Endothelial cell of umbilical vein (primary cell): Measurements from ENCODE around the gene CHERP. TPM values are rescaled to one million over a fixed set of nuclear protein-coding genes. Genes with fewer than 3 reads are reported as not detected.

ENCODE experiments used
- BruUV-seq: library from RNA; stranded (reverse); fragments of 400-500 nt; replicated peaks from 2 replicates; lab custom pipeline; 2021; lab: Mats Ljungman, UMichigan
- CTCF ChIA-PET: fragments of 300-600, 350-600 bp; sonication (Branson Sonifier 250); formaldehyde crosslinking; loops from one replicate; lab custom pipeline; 2021; ENCODE audit warnings: antibody characterized with exemption, inconsistent platforms; lab: Charles Lee
- POLR2A ChIA-PET: fragments of 300-600, 350-600 bp; sonication (Branson Sonifier 250); formaldehyde crosslinking; loops from one replicate; lab custom pipeline; 2021; ENCODE audit warnings: antibody characterized with exemption, inconsistent platforms; lab: Charles Lee
- DNase-seq: peaks from one replicate; pipeline ENCODE4 v3.0.0-alpha.2; 2011; ENCODE audit warnings: low read depth, low spot score
- FAIRE-seq: peaks from 2 replicates; lab custom pipeline; 2011; peaks lifted over from hg19 to GRCh38; lab: Jason Lieb, UNC
- H2AFZ ChIP-seq: 2 replicates; pipeline ENCODE4 v1.6.0; 2012; ENCODE audit warnings: low read depth, low read length, control low read depth, inconsistent platforms
- H3K27ac ChIP-seq: 2 replicates; pipeline ENCODE4 v1.5.1; 2011; ENCODE audit warnings: low read depth, mild to moderate bottlenecking, control low read depth, low read length, moderate library complexity; ENCODE audit not compliant: insufficient read depth
- H3K27me3 ChIP-seq, 2 experiments: 2 replicates each; pipeline versions ENCODE4 v1.6.0 to v1.6.1; 2011; ENCODE audit warnings: low read length in 2 of 2, mixed read lengths in 1 of 2; ENCODE audit not compliant: control insufficient read depth in 2 of 2, insufficient read depth in 2 of 2
- H3K36me3 ChIP-seq, 2 experiments: 2 replicates in 1 of 2; 3 replicates in 1 of 2; pipeline ENCODE4 v1.5.1; 2011; ENCODE audit warnings: low read length in 2 of 2, mild to moderate bottlenecking in 1 of 2, moderate library complexity in 1 of 2; ENCODE audit not compliant: control insufficient read depth in 2 of 2, insufficient read depth in 2 of 2; ENCODE audit errors: extremely low read depth in 1 of 2
- H3K4me1 ChIP-seq: 3 replicates; pipeline ENCODE4 v1.5.1; 2011; ENCODE audit warnings: mild to moderate bottlenecking, low read length; ENCODE audit not compliant: control insufficient read depth, insufficient read depth; ENCODE audit errors: extremely low read depth
- H3K4me2 ChIP-seq: 2 replicates; pipeline ENCODE4 v1.6.1; 2011; ENCODE audit warnings: low read length, control low read depth, mixed read lengths; ENCODE audit not compliant: insufficient read depth
- H3K4me3 ChIP-seq, 3 experiments: fragments of 200-600 bp in 1 of 3; sonication (generic), shearing (Covaris generic) in 1 of 3; replicated peaks in 1 of 3; 2 replicates each; pipeline ENCODE4 v1.5.1; 2011 to 2016; ENCODE audit warnings: control low read depth in 3 of 3, low read length in 3 of 3, mild to moderate bottlenecking in 2 of 3, inconsistent platforms in 1 of 3, low read depth in 1 of 3, moderate library complexity in 1 of 3; ENCODE audit not compliant: insufficient read depth in 1 of 3
- H3K79me2 ChIP-seq: 2 replicates; pipeline ENCODE4 v1.6.0; 2012; ENCODE audit warnings: low read length, inconsistent platforms; ENCODE audit not compliant: control insufficient read depth, insufficient read depth
- H3K9ac ChIP-seq: replicated peaks from 2 replicates; pipeline ENCODE3; 2011; ENCODE audit warnings: low read length, control low read depth; ENCODE audit not compliant: insufficient read depth; ENCODE audit errors: extremely low read depth
- H3K9me1 ChIP-seq: replicated peaks from 3 replicates; pipeline ENCODE4 v1.6.0; 2011; ENCODE audit warnings: mild to moderate bottlenecking, low read length; ENCODE audit not compliant: control insufficient read depth, insufficient read depth; ENCODE audit errors: extremely low read depth
- H3K9me3 ChIP-seq: replicated peaks from 2 replicates; pipeline ENCODE4 v1.5.1; 2012; ENCODE audit warnings: low read length, inconsistent platforms; ENCODE audit not compliant: control insufficient read depth, insufficient read depth
- H4K20me1 ChIP-seq: replicated peaks from 2 replicates; pipeline ENCODE3; 2011; ENCODE audit warnings: mild to moderate bottlenecking, low read length; ENCODE audit not compliant: control insufficient read depth, insufficient read depth; ENCODE audit errors: extremely low read depth
- EZH2 ChIP-seq: IDR thresholded peaks from 2 replicates; pipeline ENCODE4 v1.6.1; 2012; ENCODE audit warnings: borderline replicate concordance, low read depth, mild to moderate bottlenecking, moderate library complexity, low read length, inconsistent platforms; ENCODE audit not compliant: severe bottlenecking
- FOS ChIP-seq: IDR thresholded peaks from 2 replicates; pipeline ENCODE4 v1.6.1; 2011; ENCODE audit warnings: mild to moderate bottlenecking, low read length, moderate library complexity, borderline replicate concordance; ENCODE audit not compliant: insufficient read depth
- GATA2 ChIP-seq: IDR thresholded peaks from 2 replicates; pipeline ENCODE4 v1.7.0; 2011; ENCODE audit warnings: low read depth, mild to moderate bottlenecking, moderate library complexity, mixed read lengths, low read length; ENCODE audit not compliant: insufficient read length, insufficient read depth
- JUN ChIP-seq: IDR thresholded peaks from 2 replicates; pipeline ENCODE4 v1.6.1; 2011; ENCODE audit warnings: borderline replicate concordance, low read depth; ENCODE audit not compliant: insufficient read length, insufficient read depth
- MYC ChIP-seq: IDR thresholded peaks from one replicate; pipeline ENCODE4 v1.6.1; 2011; ENCODE audit warnings: mild to moderate bottlenecking, low read depth, low read length
- POLR2A ChIP-seq: IDR thresholded peaks from 2 replicates; pipeline ENCODE4 v1.6.1; 2012; ENCODE audit warnings: low read depth, mild to moderate bottlenecking, control low read depth, low read length
- POLR2AphosphoS5 ChIP-seq: IDR thresholded peaks from 2 replicates; pipeline ENCODE4 v1.6.1; 2012; ENCODE audit warnings: low read depth, mild to moderate bottlenecking, control low read depth, low read length, moderate library complexity; ENCODE audit not compliant: insufficient read depth
- dilution Hi-C: fragments of 300-500 bp; cut with MboI; formaldehyde crosslinking; loops from one replicate; pipeline ENCODE4 v1.15.0; 2019; ENCODE audit warnings: low sequenced_read_pairs; ENCODE audit not compliant: extremely low pct_ligation_motif_present
- intact Hi-C: fragments of 100-400 bp; cut with micrococcal nuclease; formaldehyde crosslinking; loops from one replicate; pipeline ENCODE4 v1.10.0; 2022
- polyA plus RNA-seq, 4 experiments: library from polyadenylated mRNA; depleted of rRNA in 3 of 4; stranded (reverse) in 3 of 4; unstranded in 1 of 4; fragments of >200 nt; gene quantifications; 2 replicates each; pipeline versions ENCODE4 v1.2.1 to v1.2.3, GENCODE V29; 2011 to 2012; ENCODE audit warnings: missing spikeins in 1 of 4
- total RNA-seq: library from RNA; stranded (reverse); gene quantifications from 2 replicates; pipeline ENCODE4 v1.2.3, GENCODE V29; 2021
- TF ChIP-seq, protein P1 (sequence below), 2 donors: IDR thresholded peaks; 1 replicate in 1 of 2; 2 replicates in 1 of 2; pipeline ENCODE4 v1.5.1; 2011; ENCODE audit warnings: low read length in 2 of 2, mild to moderate bottlenecking in 2 of 2, moderate library complexity in 2 of 2, control low read depth in 1 of 2, inconsistent platforms in 1 of 2, low read depth in 1 of 2; ENCODE audit not compliant: insufficient read depth in 1 of 2; ENCODE audit errors: extremely low read depth in 1 of 2
- TF ChIP-seq, protein P2 (sequence below): IDR thresholded peaks from 2 replicates; pipeline ENCODE4 v1.6.1; 2011; ENCODE audit not compliant: insufficient read depth, insufficient read length

Gene CHERP
- total and polyA plus RNA-seq, 2 donors (not counting 3 experiments of a cell fraction or from before 2014, with no cell fraction given), result 8.9 to 53.9 TPM

DNA sequence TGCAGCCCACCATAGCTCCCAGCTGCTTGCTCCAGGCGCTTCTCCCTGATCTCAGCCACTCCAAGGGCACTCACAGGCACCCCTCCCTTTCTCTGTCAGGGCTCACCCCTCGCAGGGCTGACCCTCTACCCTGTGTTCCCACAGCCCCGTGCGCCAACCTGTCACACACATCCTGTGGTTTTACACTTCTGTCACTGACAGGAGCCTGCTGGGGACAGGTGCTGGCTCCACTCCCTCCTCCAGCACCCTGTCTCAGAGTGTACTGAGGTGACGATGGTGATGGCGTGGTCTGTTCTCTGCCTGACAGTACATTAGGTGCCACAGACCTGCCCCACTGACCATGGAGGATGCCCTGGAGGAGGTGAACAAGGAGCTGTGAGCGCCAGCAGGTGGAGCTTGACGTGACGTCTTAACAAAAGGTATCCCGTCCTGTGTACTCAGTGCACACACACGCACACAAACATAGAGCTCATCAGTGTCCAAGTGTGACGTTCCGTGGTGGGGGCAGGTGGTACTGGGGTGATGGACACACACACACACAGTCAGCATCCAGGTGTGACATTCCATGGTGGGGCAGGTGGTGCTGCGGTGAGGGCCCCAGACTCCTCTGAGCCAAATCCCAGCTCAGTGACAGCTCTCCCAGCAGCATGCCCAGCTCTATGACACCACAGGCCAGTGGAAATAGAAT lies 25.2 kb downstream of the CHERP start:
- Histone ChIP-seq H3K79me2 (no peaks in the 10 kb centered on the region), H2AFZ (no peak overlapping the region), H3K9me1 (no peaks in the 10 kb centered on the region), H3K4me3 (no peak overlapping the region), H3K9ac (no peak overlapping the region), H3K9me3 (no peaks in the 10 kb centered on the region), H3K36me3 (peaks cover 11 to 45% of the 10 kb centered on the region in 2 experiments), H3K4me2 (no peak overlapping the region), H3K27me3 (no peaks in the 10 kb centered on the region), H3K27ac (no peak overlapping the region), H4K20me1 (no peaks in the 10 kb centered on the region), H3K4me1 (no peaks in the 10 kb centered on the region)
- no TSS peak for BruUV-seq
- DNase-seq, result no peak
- intact Hi-C loops, result no loop called here
- dilution Hi-C loops, result no loop called here
- no peak for FAIRE-seq
- TF ChIP-seq MYC, result no peak
- TF ChIP-seq, protein P1, sequence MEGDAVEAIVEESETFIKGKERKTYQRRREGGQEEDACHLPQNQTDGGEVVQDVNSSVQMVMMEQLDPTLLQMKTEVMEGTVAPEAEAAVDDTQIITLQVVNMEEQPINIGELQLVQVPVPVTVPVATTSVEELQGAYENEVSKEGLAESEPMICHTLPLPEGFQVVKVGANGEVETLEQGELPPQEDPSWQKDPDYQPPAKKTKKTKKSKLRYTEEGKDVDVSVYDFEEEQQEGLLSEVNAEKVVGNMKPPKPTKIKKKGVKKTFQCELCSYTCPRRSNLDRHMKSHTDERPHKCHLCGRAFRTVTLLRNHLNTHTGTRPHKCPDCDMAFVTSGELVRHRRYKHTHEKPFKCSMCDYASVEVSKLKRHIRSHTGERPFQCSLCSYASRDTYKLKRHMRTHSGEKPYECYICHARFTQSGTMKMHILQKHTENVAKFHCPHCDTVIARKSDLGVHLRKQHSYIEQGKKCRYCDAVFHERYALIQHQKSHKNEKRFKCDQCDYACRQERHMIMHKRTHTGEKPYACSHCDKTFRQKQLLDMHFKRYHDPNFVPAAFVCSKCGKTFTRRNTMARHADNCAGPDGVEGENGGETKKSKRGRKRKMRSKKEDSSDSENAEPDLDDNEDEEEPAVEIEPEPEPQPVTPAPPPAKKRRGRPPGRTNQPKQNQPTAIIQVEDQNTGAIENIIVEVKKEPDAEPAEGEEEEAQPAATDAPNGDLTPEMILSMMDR (IDR thresholded peaks at IDR 0.05; ENCODE audit: extremely low read depth in 1 of 2, insufficient read depth in 1 of 2, low read depth in 1 of 2, low read length in 2 of 2), result no peak
- TF ChIP-seq, protein P2, sequence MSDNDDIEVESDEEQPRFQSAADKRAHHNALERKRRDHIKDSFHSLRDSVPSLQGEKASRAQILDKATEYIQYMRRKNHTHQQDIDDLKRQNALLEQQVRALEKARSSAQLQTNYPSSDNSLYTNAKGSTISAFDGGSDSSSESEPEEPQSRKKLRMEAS, result no peak
- no peak for TF ChIP-seq EZH2
- TF ChIP-seq POLR2AphosphoS5, result no peak
- no peak for TF ChIP-seq GATA2
- TF ChIP-seq JUN, result no peak
- TF ChIP-seq POLR2A, result no peak
- TF ChIP-seq FOS, result no peak
- POLR2A ChIA-PET, result no interaction called here
- CTCF ChIA-PET, result interaction anchor here (1.0 to 1.1 kb wide), 2 partner anchors 11 to 75 kb away, joined by 3 to 4 read pairs; no protein-coding TSS in a partner anchor
